GM18870 (cell line): ENCODE data around the gene APOBEC2.

Experiments
- ATAC-seq: cut with Tn5 transposase; IDR thresholded peaks from one replicate; pipeline ENCODE4 v1.9.1; 2021; ENCODE audit warnings: moderate library complexity; ENCODE audit not compliant: unreplicated experiment

APOBEC2 gene

DNA sequence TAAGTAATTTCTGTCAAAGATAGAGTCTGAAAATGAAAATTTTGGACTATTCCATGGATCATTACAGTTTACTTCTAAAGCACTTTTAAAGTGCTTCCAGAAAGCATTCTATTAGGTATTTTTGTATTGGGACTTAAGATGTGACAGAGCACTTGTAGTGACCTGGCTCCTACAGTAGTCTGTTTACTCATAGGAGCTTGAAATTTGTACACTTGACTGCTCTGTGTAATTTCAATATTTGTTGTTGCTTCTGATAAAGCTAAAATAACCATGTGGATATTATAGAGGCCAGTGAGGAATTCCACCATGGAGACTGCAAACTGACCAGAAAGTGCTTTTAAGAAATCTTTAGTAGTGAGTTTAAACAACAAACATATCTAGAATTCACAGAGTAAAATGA, 30.1 kb downstream of the APOBEC2 start:
- no peak for ATAC-seq

- no peak for ATAC-seq
These were observed 32.2 kb downstream of the APOBEC2 start for GRCh38 chr6:41085182-41085581.

DNA sequence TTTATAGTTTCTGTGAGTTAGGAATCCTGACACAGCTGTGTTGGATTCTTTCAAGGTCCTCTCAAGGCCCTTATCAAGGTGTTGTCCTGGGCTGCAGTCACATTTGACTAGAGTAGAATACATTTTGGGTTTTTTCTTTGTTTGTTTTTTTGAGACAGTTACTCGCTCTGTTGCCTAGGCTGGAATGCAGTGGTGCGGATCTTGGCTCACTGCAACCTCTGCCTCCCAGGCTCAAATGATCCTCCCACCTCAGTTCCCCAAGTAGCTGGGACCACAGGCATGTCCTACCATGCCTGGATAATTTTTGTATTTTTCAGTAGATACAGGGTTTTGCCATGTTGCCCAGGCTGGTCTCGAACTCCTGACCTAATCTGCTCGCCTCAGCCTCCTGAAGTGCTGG, 35.4 kb downstream of the APOBEC2 start:
- no peak for ATAC-seq

DNA sequence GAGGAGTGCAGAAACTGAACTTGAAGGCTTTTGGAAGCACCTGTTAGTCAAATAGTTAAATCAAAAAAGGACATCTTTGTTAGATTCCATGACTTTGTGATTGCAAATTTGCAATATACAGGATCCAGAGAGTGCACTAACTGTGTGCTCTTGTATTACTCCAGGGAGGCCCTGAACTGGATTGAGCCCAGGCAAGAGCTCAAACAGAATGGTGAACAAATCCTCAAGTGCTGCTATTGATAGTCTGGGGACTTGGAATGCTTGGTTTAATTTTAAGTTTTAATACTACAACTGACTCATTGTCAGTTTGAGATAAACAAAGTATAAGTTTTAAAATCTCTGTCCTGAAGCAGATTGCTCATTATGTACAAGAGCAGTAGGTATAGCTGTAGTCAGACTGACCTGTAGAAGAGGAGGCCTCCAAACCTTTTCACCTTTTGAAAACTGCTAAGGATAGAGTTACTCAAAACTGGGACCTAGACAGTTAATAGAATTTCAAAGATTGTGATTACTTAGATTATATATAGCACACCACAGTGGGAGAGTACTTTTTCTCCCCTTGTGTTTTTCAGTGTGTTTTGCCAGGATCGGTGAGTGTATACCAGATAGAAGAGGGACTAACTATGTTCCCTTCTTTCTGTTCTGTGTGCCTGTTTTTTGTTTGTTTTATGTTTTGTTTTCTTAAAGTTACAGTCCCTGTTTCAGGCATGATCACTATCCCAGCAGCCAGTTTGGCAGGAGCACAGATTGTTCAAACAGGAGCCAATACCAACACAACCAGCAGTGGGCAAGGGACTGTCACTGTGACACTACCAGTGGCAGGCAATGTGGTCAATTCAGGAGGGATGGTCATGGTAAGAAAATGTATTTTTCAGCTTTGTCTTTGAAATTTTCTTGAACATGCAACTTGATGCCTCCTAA, 38.1 kb downstream of the APOBEC2 start:
- no peak for ATAC-seq

DNA sequence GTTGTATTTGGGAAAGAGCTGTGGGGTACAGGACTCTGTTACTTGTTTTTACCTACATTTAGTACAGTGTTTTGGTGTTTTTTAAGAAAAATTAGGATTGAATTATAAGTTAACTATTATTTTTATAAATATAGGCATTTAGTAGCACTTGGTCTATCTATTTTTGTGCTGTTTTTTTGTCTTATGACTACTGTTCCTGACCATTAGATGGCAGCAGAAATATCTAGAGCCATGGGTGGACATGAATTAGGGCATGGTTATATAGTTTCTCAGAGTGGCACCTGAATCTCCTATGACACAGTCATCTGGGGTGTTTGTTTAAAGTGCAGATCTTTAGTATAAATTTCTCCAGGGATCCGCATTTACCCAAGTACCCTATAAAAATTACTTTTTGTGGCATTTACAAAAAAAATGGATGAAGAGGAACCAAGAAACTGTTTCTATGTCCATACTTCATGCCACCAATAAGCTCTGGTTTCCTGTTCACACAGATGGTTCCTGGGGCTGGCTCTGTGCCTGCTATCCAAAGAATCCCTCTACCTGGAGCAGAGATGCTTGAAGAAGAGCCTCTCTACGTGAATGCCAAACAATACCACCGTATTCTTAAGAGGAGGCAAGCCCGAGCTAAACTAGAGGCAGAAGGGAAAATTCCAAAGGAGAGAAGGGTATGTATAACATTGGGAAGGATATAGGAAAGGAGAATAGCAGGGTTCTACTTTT, 39.6 kb downstream of the APOBEC2 start:
- no peak for ATAC-seq

GRCh38 chr6:41093729-41094128, 40.7 kb downstream of the APOBEC2 start:
- no peak for ATAC-seq

DNA sequence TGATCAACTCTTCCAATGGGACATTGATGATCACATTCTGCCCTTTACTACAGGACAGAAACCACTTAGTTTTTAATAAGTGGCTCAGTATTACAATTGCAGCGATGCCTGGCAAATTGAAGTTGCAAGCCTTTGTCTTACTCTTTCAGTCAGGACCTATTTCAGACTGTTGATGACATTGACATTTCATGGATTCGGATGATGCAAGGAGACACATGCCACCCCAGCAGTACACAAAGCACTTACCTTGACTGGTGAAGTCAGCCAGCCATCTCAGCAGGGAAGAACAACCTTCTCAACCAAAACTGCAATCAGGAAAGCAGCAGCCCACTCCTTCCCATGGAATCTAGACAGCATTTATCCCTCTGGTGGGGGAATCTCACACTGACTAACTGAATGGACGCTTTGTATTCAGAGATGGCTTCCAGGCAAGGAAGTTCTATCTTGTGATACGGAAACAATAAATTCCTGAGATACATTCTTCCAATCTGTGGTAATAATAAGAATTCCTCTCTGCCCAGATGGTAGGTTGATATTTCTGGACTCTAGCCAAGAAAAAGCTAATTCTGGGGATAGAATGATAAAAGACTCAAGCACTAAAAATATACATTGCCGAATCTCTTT, 44.6 kb downstream of the APOBEC2 start:
- ATAC-seq, result no peak

DNA sequence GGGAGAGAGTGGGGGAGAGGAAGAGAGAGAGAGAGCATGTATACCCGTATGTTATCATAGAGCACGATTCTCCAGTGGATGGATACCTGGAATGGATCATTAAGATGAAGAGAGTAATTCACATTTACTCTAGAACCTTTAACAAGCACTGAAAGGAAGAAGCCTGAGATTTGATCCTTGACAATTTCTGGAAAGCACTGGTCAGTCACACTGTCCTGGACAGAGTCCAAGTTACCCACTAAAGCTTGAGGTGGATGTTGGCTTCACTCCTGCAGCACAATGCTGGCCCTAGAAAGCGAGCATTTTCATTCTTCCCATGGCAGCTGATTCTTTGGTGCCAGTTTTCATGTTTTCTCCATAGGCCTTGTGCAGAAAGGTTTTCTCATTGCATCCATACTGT, 45.4 kb downstream of the APOBEC2 start:
- no peak for ATAC-seq

GRCh38 chr6:41100871-41101287, 47.9 kb downstream of the APOBEC2 start:
- ATAC-seq, result no peak

- no peak for ATAC-seq
These were observed 50.8 kb downstream of the APOBEC2 start for GRCh38 chr6:41103847-41104246.

- no peak for ATAC-seq
These were observed 58.0 kb downstream of the APOBEC2 start for GRCh38 chr6:41111017-41111416.
